Kidney epithelial cell (primary cell): ENCODE data around the gene THBD. TPM values are rescaled to one million over a fixed set of nuclear protein-coding genes. Genes with fewer than 3 reads are reported as not detected.

Source experiments
- total RNA-seq: library from RNA; depleted of rRNA; stranded (reverse); fragments of >200 nt; gene quantifications from 2 replicates; pipeline ENCODE4 v1.2.3, GENCODE V29; 2015

The THBD gene
- total RNA-seq, 1 donor from 2014 or later, result 17.1 TPM

Other genes with a start within 250 kb of the THBD start
- not detected in 2 replicates for gene SSTR4, start 14.4 kb downstream of the THBD start, total RNA-seq
- 1.0 and 1.3 TPM in 2 replicates for gene CD93, start 36.7 kb upstream of the THBD start, total RNA-seq